ENCODE results near the gene TRMT1L.

DNA sequence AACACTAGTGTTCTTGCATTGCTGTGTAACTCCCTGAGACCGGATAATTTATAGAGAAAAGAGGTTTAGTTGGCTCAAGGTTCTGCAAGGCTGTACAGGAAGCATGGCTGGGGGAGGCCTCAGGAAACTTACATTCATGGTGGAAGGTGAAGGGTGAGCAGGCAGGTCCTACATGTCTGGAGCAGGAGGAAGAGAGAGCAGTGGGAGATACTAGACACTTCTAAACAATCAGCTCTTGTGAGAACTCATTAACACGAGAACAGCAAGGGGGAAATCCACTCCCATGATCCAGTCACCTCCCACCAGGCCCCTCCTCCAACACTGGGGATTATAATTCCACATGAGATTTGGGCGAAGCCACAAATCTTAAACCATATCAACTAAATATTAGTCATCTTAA, 81.3 kb downstream of the TRMT1L start:
- TF ChIP-seq, protein P1, sequence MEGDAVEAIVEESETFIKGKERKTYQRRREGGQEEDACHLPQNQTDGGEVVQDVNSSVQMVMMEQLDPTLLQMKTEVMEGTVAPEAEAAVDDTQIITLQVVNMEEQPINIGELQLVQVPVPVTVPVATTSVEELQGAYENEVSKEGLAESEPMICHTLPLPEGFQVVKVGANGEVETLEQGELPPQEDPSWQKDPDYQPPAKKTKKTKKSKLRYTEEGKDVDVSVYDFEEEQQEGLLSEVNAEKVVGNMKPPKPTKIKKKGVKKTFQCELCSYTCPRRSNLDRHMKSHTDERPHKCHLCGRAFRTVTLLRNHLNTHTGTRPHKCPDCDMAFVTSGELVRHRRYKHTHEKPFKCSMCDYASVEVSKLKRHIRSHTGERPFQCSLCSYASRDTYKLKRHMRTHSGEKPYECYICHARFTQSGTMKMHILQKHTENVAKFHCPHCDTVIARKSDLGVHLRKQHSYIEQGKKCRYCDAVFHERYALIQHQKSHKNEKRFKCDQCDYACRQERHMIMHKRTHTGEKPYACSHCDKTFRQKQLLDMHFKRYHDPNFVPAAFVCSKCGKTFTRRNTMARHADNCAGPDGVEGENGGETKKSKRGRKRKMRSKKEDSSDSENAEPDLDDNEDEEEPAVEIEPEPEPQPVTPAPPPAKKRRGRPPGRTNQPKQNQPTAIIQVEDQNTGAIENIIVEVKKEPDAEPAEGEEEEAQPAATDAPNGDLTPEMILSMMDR (IDR thresholded peaks at IDR 0.05): no peak
- TF ChIP-seq POLR2A (IDR thresholded peaks at IDR 0.05) (no peak), EP300 (IDR thresholded peaks at IDR 0.05) (no peak)

Measured in ovary (tissue), 3 donors.